Mucosa of gallbladder (tissue), 1 donor: ENCODE measurements around the gene DIS3. TPM values are rescaled to one million over a fixed set of nuclear protein-coding genes. Genes with fewer than 3 reads are reported as not detected.
"Not testable (repeated sequence)": the region's sequence is repeated elsewhere in the genome, so short reads cannot be mapped to it uniquely, and the experiment has no call there.

Experiments used
- DNase-seq: peaks from one replicate; pipeline ENCODE4 v3.0.0-alpha.2; 2020; ENCODE audit warnings: low spot score
- total RNA-seq: library from RNA; stranded (reverse); gene quantifications from one replicate; pipeline ENCODE4 v1.2.1, GENCODE V29; 2021
- donor health status: DM: no; HTN: no; CAD: no.

Gene DIS3, protein sequence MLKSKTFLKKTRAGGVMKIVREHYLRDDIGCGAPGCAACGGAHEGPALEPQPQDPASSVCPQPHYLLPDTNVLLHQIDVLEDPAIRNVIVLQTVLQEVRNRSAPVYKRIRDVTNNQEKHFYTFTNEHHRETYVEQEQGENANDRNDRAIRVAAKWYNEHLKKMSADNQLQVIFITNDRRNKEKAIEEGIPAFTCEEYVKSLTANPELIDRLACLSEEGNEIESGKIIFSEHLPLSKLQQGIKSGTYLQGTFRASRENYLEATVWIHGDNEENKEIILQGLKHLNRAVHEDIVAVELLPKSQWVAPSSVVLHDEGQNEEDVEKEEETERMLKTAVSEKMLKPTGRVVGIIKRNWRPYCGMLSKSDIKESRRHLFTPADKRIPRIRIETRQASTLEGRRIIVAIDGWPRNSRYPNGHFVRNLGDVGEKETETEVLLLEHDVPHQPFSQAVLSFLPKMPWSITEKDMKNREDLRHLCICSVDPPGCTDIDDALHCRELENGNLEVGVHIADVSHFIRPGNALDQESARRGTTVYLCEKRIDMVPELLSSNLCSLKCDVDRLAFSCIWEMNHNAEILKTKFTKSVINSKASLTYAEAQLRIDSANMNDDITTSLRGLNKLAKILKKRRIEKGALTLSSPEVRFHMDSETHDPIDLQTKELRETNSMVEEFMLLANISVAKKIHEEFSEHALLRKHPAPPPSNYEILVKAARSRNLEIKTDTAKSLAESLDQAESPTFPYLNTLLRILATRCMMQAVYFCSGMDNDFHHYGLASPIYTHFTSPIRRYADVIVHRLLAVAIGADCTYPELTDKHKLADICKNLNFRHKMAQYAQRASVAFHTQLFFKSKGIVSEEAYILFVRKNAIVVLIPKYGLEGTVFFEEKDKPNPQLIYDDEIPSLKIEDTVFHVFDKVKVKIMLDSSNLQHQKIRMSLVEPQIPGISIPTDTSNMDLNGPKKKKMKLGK
- total RNA-seq: 29.1 TPM

GRCh38 chr13:72781451-72782439 is at the start of gene DIS3, which contains the start of gene PIBF1:
Gene DIS3 (minus strand): TSS chr13:72781900. CDS start chr13:72781832, 68 bp downstream.
Gene PIBF1 (plus strand): TSS chr13:72782133. CDS start chr13:72783470, 1,337 bp downstream.
- peak; percentile 98 for DNase-seq

DNA sequence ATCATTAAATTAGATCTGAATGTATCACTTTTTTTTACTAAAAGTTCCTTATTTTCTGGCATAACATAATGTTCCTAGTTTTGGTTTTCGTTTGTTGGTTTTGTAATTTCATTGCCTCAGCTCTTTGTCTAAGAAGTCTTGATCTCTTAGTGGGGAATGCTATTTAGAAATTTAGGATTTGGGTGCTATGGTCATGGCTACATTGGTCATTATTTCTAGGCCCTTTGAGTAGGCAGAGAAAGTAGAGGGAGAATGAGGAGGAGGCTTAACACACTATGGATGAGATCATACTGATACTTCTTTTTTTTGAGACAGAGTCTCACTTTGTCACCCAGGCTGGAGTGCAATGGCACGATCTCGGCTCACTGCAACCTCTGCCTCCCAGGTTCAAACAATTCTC is 42.0 kb upstream of the DIS3 start:
- no peak for DNase-seq

GRCh38 chr13:72823081-72823480 is 41.4 kb upstream of the DIS3 start:
- DNase-seq: no peak

DNA sequence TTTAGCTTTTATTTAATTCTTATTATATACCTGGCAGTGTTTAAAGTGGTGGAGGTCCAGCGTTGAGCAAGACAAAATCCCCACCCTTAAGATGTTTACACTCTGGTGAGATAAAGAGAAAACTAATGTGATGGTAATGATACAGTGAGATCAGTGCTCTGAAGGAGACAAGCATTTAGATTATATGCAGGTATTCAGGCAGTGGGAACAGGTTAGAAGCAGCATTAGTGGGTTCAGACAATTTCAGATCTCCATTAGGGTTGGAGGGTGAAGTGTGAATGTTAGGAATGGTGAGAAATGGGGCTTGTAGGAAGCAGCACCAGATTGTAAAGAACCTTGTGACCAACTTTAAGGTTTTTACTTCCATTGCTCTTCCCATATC is 39.2 kb upstream of the DIS3 start:
- no peak for DNase-seq

DNA sequence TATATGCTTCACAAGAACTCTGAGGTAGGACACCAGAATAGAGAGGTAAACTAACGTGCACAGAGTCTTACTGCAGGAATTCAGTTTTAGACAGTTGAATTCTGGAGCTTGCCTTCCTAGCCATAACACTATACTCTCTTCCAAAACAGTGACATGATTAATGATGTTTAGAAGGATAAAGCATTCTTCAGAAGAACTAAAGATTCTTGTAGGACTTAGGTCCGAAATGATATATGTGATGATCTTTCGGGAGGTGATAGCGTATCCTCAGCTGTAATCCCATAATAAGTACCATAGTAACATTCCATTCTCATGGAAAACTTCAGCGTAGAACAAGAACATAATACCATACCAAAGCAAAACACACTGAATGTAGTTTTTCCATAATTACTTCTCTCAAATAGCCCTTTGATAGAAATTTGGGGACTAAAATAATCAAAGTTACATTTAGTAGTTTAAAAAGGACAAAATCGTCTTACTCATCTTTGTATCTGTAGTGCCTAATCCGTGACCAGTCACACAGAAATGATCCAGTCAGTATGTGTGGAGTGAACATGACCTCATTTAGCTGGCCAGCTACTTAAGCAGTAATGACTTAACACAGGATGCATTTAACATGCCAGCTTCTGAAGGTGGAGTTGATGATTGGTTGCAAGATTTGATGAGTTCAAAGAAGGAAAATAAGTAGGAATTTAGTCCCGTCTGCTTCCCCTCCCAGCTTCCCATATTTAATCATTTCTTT is 38.6 kb upstream of the DIS3 start:
- DNase-seq: no peak

DNA sequence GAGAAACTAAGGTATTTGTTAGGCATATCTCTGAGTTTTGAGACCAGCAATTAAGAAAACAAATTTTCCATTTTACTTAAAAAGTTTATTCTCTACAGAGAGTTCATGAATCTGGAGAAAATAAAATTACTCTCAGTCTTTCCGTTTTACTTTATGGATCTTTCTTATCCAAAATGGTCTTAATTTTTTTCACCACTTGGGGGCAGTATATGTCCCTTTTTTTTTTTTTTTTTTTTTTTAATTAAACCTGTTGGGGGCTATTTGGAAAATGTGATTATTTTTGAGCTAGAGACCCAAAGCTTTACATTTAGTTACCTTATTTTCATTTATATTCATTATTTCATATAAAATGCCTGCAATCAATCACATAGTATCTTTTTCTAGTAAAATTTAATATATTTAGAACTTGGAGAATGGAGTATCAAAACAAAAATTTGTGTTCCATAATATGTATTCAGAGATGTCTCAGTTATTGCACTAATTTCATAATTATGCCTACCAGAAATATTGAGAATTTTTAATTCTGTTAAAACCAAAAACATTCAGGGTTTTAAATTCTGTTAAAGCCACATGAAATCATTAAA is 27.3 kb upstream of the DIS3 start:
- DNase-seq: no peak

- not testable (repeated sequence) for DNase-seq
Observed at GRCh38 chr13:72806514-72806913, 24.8 kb upstream of the DIS3 start.

DNA sequence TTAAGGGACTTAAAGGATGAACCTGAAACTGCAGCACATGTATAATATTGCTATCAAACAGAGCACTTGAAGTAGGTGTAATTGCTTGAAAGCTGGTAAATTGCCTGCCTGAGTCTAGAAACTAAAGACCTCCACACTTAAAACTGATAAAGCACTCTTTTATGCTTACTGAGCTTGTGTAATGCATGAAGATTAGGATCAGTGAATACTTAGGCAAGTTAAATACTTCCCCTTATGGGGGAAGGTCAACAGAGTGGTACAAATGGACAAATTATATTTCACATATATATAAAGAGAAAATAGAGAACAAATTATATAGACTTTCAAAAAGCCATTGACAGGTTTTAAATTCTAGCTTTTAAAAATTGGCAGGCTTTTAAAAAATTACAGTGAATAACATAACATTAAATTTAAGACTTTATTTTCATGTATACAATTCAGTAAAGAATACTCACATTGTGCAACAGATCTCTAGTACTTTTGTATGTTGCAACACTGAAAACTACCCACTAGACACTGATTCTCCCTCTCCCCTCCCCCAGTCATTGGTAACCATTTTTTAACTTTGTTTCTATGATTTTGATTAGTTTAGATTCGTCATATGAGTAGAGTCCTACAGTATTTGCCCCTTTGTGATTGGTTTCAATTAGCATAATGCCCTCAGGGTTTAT is 24.1 kb upstream of the DIS3 start:
- no peak for DNase-seq

DNA sequence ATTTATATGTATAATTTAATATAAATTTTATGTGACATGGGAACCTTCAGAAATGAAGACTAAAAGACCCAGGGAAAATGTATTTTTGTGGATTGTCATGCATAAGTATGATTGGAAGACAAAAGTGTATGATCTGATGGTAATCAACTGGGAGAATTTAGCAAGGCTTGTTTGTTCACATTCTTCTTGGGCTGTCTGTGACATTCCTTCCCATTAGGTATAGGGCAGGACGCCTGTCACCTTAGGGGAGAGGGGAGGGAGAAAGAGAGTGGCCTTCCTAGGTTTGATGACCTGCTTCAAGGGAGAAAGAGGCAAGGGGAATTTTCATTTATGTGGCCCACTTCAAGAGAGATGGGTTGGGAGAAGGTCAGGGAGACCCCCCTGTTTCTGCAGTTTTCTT is 22.6 kb upstream of the DIS3 start:
- no peak for DNase-seq

GRCh38 chr13:72798817-72799216 is 17.1 kb upstream of the DIS3 start:
- DNase-seq: no peak

DNA sequence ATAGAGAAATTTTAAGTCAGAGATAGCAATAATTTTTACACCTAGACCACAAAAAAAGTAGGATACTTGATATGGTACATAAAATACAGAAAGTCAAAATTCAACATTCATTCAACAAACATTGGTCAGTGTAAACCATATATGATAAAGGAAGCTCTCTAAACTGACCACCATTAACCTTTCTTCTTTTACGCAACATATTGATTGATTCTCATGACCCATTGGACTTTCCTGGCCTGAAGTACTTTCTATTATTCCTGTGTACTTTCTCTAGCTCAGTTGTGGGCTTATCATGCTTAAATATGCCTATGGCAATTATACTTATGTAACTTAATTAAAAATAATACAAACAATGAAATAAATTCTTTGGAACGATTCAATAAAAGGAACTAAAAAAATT is 10.9 kb upstream of the DIS3 start:
- no peak for DNase-seq

- DNase-seq: no peak
Observed at GRCh38 chr13:72788831-72789230, 7.1 kb upstream of the DIS3 start.

DNA sequence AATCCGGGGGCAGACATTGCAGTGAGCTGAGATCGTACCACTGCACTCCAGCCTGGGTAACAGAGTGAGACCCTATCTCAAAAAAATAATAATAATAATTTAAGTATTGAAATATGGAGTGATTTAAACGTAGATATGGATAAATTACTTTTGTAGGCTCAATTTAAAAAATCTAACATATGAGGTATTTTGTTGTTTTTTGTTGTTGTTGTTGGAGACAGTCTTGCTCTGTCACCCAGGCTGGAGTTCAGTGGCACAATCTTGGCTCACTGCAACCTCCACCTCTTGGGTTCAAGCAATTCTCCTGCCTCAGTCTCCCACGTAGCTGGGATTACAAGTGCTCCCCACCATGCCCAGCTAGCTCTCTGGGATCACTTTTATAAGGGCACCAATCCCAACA is 3.0 kb upstream of the DIS3 start:
- DNase-seq: not testable (repeated sequence)

GRCh38 chr13:72782717-72783116 is 1.0 kb upstream of the DIS3 start:
- DNase-seq: no peak

DNA sequence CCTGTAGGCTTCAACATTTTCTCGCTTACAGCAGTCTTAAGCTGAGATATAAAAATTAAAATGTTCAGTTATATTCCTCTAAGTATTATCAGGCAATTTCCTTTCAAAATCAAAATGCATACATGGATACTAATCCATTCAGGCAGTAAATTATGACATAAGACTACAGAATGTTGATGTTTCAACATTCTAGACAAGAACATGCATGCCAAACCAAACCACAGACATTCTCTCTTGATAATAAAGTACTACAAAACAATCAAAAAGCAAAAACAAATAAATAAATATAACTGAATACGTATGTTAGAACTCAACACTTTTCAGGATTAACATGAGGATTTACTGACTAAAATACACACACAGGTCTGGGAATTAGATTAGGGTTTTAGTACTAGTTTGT is 7.7 kb downstream of the DIS3 start:
- no peak for DNase-seq

GRCh38 chr13:72763411-72763810 is 18.3 kb downstream of the DIS3 start:
- DNase-seq: no peak

DNA sequence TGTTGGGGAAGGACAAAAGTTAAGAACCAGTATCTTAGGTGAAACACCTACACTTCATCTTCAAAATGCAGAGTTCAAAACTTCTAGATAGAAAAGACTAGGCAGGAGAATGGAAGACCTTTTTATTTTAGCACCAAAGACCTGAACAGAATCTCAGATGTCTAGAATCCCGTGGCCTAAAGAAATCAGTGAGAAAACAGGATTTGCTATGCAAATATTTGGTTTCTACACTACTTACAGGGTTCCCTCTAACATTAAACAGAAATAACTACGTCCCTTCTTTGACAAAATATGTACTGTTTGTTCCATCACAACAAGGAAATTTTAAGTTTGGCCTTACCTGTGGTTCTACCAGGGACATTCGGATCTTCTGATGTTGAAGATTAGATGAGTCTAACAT is 21.5 kb downstream of the DIS3 start:
- no peak for DNase-seq

GRCh38 chr13:72757792-72758535 is 23.7 kb downstream of the DIS3 start:
- no peak for DNase-seq

- DNase-seq: no peak
Observed at GRCh38 chr13:72754111-72754510, 27.6 kb downstream of the DIS3 start.
